HG02943 (cell line): Measurements from ENCODE around the gene SLC22A4.

Experiments used
- ATAC-seq: cut with Tn5 transposase; IDR thresholded peaks from one replicate; pipeline ENCODE4 v1.9.1; 2021; ENCODE audit warnings: mild to moderate bottlenecking, low read depth, moderate library complexity; ENCODE audit not compliant: unreplicated experiment

Gene SLC22A4

DNA sequence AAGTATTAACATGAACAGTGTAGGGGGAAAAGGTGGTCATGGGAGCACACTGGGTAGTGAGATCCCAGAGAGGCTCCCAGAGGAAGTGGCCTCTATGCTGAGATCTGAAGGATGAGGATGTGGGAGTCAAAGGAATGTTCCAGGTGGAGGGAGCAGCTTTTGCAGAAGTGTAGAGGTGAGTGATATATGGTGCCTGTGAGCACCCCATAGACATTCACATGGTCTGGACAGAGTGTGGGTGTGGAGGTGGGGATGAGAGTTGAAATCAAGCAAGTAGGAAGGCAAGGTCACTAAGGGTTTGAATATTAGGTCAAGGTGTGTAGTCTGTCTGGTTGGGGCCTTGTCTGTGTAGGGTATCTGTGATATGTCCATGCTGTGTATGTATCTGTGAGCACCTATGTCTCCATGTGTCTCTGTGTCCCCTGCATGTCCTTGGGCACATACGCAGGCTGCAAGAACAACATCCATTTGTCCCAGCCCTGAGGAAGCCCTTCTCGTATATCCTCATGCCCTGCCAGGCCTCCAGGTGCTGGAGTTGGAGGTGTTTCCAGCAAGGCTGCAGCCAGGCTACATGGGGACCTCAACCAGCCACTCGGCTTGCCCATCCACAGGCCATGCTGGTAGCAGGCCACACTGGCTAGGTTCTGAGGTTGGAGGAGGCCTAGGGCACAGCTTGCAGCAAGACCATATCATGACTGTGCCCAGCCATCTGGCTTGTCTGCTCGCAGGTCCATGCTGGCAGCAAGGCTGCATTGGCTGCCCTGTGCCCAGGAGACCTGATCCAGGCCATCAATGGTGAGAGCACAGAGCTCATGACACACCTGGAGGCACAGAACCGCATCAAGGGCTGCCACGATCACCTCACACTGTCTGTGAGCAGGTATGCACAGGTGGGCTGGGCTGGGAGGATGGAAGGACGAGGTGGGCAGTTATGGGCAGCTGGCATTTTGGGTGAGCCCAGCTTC, 32.0 kb upstream of the SLC22A4 start:
- no peak for ATAC-seq

DNA sequence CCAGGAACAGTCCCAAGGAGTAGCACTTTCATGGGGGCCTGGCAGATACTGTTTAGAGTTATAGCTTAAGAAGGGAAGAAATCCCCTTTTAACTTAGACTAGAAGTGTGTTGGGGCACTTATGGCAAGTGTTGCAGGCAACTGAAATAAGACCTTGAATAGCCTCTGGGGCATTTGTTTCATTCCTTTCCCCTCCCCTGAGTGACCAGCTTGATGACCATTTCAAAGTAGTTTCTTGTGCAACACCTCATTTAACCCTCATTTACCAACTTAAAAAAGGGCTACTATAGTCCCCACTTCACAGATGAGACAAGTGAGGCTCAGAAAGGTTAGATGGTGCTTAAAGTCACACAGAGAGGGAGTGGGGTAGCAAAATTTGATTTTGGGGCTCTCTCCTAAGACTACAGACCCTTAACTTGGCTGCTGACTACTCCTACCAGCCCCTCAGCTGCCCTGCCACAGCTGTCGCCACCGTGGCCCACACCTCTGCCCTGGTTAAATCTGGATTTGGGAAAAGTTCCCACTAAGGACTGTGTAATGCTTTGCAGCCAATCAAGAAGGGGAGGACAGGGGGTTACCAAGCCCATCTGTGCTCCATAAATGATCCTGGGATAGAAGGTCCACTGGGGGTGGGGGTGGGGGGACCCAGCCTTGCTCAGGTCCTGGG, 31.2 kb upstream of the SLC22A4 start:
- no peak for ATAC-seq

DNA sequence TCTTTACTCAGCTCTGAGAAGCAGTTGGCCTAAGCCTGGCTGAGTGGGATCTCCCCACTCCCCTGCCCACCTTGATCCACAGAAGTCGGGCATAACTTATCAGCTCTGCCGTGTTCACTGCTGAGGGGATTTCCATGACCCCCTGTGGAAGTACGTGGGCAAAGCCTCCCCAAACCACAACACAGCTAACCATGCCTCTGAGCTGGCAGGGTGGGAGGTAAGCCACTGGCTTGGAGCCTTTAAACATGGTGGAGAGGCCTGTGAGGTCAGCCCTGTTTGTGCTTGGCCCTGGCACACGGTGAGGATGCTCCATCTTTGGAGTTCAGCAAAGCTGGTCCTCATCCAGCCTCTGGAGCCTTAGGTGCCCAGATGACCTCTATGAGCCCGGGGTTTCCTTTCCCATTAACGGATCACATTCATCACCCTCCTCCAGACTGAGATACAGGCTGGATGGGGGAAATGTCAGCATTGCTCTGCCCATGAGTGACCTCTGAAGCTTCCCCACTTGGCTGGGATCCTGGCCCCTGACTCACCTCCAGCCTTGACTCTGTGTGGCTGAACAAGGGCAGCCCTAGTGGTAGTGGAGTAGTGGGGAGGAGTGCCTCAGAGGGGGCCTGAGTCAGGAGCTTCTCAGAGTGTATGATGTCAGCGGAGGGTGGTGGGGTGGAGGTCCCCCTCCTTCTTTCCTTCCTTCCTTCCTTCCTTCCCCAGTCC, 30.5 kb upstream of the SLC22A4 start:
- no peak for ATAC-seq

DNA sequence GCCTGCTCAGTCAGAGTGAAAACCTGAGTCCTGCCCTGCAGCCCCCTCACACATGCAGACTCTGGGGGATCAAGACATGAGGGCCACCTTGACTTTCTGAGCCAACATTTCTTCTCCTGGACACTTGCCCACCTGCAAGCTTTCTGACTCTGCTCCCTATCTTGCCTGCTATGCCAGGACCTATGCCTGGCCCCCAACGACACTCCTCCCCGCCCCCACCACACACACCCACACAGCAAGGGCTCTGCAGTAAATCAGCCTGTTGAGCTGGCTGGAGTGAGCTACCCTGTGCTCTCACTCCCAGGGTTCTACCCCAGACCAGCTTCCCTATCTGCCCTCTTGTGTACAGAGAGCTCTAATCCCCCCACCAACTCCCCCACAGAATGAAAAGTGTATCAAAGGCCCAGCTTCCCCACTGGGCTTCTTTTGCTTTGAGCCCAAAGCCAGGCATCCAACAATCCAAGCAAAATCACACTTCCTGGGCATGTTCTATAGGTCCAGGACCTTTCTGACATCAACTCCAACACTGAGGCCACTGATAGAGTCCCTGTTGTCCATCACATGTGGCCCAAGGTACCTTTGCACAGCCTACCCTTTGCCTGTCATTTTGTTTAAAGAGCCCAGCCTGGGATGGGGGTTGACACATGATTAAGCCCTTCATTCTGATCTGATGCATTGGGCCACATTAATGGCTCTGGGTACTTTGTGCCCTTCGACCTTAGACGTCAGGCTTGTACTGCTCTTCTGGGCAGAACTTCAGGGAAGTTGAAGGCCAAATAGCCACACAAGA, 29.5 kb upstream of the SLC22A4 start:
- ATAC-seq, result no peak

DNA sequence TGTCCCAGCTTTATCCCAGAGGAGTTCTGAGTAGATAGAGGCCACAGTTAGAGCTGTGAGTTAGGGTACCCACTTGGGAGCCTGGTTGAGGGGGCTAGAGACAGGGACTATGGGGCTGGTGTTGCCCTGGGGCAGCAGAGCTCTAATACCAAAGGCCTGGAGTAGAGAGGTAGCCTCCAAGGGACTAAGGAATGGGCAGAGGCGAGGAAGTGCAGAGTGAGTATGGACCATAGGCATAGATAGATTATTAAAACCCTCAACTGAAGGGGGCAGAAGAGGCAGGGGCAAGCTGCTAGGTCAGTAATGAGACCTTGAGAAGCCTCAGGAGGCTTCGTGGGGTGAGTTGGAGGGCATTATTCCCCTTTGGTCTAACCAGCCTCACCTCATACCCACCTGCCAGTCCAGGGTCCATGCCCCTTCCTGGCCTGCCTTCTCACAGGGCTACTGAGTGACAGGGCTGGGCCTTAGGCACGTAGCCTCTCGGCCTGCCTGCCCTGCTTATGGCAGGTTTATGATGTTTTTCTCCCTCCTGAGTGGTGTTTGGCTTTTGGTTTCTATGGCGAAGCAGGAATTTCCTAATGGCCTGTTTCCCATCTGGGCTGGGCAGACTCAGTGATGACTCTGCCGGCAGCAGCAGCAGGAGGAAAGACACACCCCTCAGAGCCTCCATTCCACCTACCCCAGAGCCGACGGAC, 28.7 kb upstream of the SLC22A4 start:
- no peak for ATAC-seq

DNA sequence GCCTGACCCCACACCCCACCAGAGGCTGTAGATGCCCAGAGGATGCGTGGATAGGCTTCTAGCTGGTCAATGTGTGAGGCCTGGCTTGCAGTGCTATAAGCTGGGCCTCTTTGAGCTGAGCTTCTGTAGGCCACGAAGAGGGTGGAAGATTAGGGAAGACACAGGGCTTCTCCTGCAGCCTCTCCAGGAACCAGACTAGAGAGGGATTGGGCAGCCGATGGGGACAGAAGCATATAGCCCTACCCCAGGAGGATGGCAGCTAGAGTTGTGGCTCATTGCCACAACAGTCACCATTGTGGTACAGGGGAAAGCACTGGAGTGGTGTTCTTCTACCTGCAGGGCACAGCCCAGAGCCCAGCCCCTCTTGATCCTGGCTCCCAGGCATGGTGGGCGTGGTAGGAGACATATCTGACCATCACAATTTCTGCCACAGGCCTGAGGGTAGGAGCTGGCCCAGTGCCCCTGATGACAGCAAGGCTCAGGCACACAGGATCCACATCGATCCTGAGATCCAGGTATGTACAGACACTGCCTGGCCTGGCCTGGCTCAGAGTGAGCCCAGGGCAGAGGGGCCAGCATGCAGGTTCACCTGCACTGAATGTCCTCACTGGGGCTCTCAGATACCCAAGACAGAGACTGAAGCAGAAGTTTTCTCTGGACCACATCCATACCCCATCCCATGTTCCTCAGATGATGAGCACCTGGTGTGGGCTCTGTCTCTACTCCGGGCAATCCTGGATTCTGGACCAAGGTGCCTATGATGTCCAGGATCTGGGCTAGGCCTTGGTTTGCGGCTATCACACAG, 28.0 kb upstream of the SLC22A4 start:
- ATAC-seq, result no peak

DNA sequence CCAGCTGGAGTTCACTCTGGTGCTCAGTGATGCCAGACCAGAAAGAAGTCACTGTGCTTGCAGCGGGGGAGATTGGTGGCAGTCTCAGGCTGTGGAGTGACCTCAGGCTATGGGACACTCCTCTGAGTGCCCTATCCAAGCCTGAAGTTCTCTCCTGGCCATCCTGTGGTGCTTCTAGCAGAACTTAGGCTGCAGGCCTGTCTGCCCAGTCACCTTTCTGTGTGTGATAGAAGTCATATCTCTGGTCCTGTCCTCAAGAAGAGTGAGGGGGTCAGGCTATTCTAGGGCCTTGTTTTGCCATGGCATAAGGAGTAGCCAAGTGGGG, 27.4 kb upstream of the SLC22A4 start:
- no peak for ATAC-seq

DNA sequence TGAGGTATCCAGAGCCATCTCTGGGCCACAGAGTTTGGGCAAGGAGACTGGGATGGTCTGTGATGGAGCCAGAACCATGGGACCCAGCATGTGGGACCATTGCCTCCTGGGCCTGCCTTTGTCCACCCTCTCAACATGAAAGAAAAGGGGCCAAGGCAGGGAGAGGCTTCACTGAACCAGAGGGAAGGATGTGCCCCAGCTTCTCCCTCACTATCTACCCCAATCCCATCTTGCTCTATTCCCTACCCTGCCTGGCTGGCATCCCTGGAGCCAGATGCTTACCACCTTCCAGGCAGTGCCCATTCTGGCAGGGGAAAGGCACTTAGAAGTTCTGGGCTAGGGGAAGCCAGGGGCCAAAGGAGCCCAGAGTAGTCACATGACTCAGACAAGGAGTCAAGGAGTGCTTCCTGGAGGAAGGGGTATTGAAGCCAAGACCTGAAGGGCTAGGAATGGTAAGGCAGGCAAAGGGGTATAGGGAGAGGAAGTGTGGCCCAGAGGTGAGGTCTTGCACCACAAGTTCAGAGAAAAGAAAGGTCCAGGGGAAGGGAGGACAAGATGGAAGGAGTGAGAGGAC, 26.9 kb upstream of the SLC22A4 start:
- ATAC-seq, result no peak

DNA sequence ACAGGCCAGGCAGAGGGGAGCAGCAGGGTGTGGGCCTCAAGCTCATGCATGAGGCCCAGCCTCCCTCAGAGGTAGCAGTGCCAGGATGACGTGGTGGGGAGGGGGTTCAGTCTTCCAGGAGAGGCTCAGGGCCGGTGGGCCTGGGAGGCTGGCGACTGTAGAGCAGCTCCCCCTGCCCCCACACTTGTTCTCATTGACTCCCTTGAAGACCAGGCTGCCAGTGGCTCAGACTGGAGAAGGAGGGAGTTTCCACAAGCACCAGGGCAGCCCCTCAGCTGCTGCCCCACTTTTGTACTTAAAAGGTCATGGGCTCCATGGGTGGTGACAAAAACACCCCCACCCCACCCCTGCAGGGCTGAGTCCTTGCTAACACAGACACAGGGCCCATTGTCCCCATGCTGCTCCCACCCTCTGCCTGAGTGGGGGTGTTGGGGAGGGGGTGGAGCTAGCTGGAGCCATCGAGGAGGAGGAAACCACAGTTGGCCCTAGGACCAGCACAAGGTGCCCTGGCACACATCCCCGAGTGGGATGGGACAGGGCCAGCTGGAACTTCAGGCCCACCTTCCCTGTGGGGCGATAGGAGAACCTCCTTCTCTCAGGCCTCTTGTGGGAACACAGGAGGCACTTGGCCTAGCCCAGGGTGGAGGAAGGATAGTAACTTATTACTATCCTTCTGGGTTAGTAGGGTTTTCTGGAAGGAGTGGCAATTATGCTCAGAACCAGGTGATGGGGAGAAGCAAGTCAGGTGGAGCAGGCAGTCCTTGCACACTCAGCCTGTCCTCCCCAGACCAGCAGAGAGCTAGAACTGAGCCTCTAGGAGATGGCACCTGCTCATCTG, 26.0 kb upstream of the SLC22A4 start:
- ATAC-seq, result no peak

DNA sequence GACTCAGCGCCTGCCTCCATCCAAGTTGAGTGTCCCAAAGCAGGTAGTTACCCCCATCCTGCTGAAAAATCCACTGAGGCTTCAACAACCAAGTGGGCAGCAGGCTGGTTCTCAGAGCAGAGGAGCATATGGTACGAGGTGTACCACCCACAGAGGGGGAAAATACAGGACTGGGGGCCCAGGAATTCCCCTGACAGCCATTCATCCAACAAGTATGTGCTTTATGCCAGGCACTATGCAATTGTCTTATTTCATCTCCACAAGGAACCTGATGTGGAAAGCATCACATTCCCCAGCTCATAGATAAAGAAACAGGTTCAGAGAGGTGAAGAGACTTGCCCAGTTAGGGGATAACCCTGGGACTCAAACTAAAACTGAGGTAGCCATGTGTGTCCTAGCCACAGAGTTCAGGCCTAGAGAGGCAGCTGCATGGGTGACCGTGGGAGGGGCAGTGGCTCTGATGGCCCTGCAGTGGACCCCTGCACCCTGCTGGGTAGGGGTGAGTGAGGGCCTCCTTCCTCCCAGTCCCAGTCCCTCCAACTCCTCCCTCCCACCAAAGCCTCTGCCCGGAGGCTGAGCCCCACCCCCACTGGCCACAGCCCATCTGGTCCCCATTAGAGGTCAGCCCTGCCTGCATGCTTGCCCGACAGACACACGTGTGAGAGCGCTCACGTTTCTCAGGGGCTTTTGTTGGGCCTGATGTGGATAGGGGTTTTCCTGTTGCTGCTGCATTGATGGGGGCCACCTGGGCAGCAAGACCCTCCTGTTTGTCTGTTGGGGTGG, 25.2 kb upstream of the SLC22A4 start:
- peak; percentile 59 for ATAC-seq

DNA sequence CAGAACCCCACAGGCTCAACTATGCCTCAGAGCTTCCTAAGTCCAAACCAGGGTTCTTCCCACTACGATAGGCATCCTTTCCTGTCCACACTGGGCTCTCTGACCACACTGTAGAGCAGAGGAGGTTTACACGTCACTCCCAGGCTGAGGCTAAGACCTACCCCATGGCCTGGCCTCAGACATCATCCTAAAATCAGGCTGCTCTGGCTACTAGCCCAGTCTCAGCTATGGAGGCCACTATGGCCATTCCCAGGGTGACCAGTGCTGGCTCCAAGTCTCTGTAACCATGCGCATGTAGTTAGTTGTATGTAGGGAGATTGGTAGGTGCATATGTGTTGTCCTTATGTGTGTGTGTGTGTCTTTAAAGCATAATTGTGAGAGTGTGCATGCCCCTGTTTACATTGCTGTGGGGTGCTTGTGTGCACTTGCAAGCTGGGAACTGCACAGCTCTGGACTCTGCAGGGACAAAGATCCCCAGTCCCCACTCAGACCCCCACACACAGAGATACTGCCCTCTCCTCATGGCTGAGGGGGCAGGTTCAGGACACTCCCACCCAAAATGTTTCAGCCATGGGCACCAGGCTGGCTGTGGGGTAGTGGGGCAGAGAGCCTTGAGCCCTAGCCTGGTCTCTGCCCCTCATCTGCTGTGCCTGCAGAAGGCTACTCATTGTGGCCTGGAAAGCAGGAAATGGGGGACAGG, 24.4 kb upstream of the SLC22A4 start:
- ATAC-seq, result no peak

DNA sequence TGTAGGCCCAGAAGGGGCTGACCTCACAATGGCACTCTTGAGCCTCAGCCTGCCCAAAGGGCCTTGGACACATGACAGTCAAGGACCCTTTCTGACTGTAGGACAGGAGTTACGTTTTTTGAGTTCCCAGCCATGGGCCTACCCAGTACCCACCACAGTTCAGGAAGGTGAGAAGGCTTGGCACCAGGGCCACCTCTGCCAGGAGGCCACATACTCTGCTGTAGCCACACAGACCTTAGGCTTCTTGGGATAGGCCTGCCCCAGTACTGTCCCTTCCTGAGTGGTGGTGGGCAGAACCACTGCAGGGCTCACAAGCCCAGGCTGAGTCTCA, 23.9 kb upstream of the SLC22A4 start:
- no peak for ATAC-seq

DNA sequence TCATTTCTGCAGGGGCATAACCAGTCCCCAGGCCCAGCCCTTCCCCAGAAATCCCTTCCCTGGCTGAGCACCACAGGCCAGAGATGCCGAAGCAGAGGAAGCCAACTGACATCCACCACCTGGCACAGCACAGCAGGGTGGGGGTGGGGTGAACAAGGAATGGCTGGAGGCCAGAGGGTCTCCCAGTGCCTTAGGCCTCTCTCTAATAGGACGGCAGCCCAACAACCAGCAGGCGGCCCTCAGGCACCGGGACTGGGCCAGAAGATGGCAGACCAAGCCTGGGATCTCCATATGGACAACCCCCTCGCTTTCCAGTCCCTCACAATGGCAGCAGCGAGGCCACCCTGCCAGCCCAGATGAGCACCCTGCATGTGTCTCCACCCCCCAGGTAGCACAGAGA, 23.5 kb upstream of the SLC22A4 start:
- ATAC-seq, result no peak

DNA sequence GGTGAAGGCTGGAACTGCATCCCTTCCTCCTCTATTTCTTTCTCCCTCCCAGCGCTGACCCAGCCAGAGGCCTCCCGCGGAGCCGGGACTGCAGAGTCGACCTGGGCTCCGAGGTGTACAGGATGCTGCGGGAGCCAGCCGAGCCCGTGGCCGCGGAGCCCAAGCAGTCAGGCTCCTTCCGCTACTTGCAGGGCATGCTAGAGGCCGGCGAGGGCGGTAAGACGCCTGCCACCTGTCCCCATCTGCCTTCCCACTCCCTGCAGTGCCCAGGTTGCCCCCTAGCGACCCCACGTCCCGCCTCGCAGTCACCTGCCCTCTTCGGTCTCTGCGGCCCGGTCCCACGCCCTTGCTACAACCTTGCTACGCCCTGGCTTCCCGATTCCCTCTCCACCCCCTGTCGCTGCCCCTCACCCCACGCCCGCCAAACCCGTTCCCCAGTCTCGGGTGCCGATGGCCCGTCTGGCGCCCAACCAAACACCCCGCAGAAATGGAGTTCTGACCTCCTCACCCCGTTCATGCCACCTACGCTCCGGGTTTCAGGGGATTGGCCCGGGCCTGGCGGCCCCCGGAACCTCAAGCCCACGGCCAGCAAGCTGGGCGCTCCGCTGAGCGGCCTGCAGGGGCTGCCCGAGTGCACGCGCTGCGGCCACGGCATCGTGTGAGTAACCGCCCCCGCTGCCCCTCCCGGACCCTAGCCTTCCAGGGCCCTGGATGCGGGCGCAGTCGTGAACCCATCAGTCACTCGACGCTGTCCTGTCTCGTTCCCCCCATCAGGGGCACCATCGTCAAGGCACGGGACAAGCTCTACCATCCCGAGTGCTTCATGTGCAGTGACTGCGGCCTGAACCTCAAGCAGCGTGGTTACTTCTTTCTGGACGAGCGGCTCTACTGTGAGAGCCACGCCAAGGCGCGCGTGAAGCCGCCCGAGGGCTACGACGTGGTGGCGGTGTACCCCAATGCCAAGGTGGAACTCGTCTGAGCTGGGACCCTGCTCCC, 22.6 kb upstream of the SLC22A4 start:
- no peak for ATAC-seq

DNA sequence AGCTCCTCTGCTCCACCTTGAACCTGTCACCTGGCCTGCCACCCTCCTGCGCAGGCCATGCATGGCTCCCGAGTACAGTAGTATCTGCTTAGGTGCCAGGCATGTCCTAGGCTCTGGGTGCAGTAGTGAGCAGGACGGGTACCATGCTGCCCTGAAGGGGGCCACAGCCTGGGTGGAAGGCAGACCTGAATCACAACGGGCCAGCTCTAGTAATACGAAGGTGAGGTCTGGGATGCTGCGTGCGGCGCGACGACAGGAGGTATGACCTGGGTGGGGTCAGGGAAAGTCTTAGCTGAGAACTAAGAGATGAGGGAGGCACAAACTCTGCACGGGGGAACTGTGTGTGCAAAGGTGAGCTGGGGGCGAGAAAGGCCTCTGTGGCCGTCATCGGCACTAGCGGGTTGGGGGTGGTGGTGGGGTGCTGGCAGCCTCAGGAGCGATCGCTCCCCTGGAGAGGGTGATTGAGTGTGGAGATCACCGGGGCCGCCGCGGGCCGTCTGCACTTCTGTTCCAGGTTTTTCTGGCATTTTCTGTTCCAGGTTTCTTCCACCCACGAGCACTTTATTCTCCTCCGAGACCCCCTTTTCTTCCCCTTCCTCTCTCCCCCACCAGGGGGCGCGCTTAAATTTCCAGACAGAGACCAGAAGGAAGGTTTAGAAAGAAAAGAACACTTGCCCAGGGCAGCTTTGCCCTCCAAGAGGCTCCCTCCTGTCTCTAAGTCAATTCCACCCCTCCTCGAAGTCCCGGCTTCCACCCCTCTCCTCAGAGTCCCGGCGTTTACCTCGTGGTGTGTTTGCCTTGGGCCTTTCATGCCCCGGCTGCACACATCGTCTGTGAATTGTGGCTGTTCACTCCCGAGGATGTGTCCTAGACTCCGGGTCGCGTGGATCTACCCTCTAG, 21.6 kb upstream of the SLC22A4 start:
- ATAC-seq, result no peak
